ENCODE data around the gene VENTX.

VENTX gene, protein sequence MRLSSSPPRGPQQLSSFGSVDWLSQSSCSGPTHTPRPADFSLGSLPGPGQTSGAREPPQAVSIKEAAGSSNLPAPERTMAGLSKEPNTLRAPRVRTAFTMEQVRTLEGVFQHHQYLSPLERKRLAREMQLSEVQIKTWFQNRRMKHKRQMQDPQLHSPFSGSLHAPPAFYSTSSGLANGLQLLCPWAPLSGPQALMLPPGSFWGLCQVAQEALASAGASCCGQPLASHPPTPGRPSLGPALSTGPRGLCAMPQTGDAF

DNA sequence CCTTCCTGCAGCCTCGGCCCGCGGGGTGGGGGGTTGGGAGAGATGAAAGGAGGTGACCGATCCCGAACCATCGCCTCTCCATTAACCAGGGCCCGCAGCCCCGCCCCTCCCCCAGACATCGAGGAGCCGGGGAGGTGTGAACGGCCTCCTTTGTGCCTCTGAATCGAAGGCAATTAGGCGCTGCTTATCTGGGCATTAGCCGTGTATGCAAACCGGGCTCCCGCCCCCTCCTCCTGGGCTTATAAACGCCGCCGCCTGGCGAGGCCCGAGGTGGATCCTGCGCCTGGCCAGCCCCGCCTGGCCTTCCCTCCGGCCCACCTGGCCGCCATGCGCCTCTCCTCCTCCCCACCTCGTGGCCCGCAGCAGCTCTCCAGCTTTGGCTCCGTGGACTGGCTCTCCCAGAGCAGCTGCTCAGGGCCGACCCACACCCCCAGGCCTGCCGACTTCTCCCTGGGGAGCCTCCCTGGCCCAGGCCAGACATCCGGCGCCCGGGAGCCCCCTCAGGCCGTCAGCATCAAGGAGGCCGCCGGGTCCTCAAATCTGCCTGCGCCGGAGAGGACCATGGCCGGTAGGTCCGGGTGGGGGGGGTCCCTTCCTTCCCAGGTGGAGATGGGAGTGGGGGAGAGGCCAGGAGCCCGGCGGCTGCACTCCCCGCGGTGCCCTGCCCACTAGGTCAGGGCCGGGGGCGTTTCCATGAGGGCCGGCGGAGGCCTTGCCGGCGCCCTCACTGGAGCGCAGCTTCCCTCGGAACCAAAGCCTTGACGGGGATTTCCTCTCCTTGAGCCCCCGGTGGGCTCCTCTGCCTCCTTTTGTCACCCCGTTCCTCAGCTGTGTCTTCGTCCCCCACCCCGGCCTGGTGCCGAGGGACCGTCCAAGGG, at the start of gene VENTX:
Gene VENTX, plus strand, starts transcription at position 268 of the 878 bp plus-strand sequence. Its CDS starts 60 bp downstream, at position 328.
- no peak within 1 kb of the TSS for H3K27ac ChIP-seq (ENCODE audit: low read length)
- no peak within 1 kb of the TSS for H3K9ac ChIP-seq (ENCODE audit: low read length in 2 of 2)
- no peaks in the 10 kb centered on the region for H3K36me3 ChIP-seq (ENCODE audit: control insufficient read depth in 2 of 2, insufficient read depth in 2 of 2, low read length in 2 of 2)
- peaks cover 13% of the 10 kb centered on the region for H3K4me1 ChIP-seq (ENCODE audit: control insufficient read depth, insufficient read depth, low read length)
- H3K4me3 ChIP-seq (ENCODE audit: low read length in 2 of 2): no peak within 1 kb of the TSS
- peaks cover 36 to 49% of the 10 kb centered on the region in 2 donors for H3K27me3 ChIP-seq (ENCODE audit: control insufficient read depth in 1 of 2, insufficient read depth in 2 of 2, low read length in 2 of 2)
- no peaks in the 10 kb centered on the region for H3K9me3 ChIP-seq (ENCODE audit: control insufficient read depth in 2 of 2, low read length in 2 of 2)

DNA sequence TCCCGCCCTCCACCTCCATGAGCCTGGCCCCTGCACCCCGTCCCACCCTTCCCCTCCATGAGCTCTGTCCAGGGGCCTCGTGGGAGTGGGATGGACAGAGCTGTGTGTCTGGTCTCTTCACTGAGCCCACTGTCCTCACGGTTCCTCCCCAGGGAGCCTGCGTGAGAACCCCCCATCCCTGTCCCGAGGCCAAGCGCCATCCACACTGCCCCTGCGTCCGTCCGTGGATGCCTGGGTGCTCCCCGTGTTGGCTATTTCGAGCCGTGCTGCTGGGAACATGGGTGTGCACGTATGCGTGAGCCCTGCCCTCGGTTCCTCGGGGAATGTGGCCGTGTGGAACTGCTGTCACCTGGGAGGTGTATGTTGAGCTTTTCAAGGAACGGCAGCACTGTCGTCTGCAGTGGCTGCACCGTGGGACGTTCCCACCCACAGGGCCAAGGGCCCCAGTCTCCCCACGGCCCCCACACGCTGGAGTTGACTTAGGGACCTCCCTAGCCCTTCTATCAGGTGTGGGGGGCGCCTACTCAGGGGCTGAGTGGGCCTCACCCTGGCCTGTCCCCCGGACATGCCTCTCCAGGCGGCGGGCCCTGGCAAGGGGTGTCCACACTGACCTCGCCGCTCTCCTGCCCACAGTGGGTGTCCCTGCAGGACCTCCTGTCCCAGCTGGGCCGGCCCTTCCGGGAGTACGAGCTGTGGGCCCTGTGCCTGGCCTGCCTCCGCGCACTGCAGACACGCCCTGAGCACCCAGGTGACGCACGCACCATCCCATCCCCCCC, 49.6 kb upstream of the VENTX start:
- no peak overlapping the region for H3K4me3 ChIP-seq (ENCODE audit: low read length in 2 of 2)
- H3K9ac ChIP-seq (ENCODE audit: low read length in 2 of 2): no peak overlapping the region
- H3K4me1 ChIP-seq (ENCODE audit: control insufficient read depth, insufficient read depth, low read length): no peaks in the 10 kb centered on the region
- H3K27me3 ChIP-seq (ENCODE audit: control insufficient read depth in 1 of 2, insufficient read depth in 2 of 2, low read length in 2 of 2): no peaks in the 10 kb centered on the region
- H3K9me3 ChIP-seq (ENCODE audit: control insufficient read depth in 2 of 2, low read length in 2 of 2): peaks cover 0 to 2% of the 10 kb centered on the region in 2 donors
- no peaks in the 10 kb centered on the region for H3K36me3 ChIP-seq (ENCODE audit: control insufficient read depth in 2 of 2, insufficient read depth in 2 of 2, low read length in 2 of 2)
- H3K27ac ChIP-seq (ENCODE audit: low read length): no peak overlapping the region

DNA sequence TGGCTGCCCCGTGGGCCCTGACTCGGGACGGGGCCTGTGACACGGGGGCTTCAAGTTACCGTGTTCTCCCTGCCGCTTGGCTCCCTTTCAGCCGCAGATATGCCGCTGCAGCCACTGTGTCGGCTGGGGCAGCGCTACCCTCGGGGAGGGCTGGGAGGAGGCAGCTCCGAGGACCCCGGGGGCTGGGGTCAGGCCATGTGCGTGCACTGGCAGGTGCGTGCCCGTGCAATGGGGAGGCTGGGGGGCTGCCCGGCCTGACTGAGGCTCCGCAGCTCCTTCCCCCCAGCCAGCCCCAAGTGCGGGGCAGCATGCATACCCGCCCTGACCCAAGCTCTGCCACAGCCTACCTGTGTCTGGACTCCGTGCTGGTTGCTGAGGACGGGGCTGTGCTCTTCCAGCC, 48.4 kb upstream of the VENTX start:
- Histone ChIP-seq H3K4me1 (ENCODE audit: control insufficient read depth, insufficient read depth, low read length) (no peaks in the 10 kb centered on the region), H3K36me3 (ENCODE audit: control insufficient read depth in 2 of 2, insufficient read depth in 2 of 2, low read length in 2 of 2) (no peaks in the 10 kb centered on the region), H3K9me3 (ENCODE audit: control insufficient read depth in 2 of 2, low read length in 2 of 2) (peaks cover 2 to 8% of the 10 kb centered on the region in 2 donors), H3K9ac (ENCODE audit: low read length in 2 of 2) (no peak overlapping the region), H3K27ac (ENCODE audit: low read length) (no peak overlapping the region), H3K27me3 (ENCODE audit: control insufficient read depth in 1 of 2, insufficient read depth in 2 of 2, low read length in 2 of 2) (no peaks in the 10 kb centered on the region), H3K4me3 (ENCODE audit: low read length in 2 of 2) (no peak overlapping the region)

- Histone ChIP-seq H3K27me3 (ENCODE audit: control insufficient read depth in 1 of 2, insufficient read depth in 2 of 2, low read length in 2 of 2) (no peaks in the 10 kb centered on the region), H3K4me3 (ENCODE audit: low read length in 2 of 2) (no peak overlapping the region), H3K36me3 (ENCODE audit: control insufficient read depth in 2 of 2, insufficient read depth in 2 of 2, low read length in 2 of 2) (no peaks in the 10 kb centered on the region), H3K9ac (ENCODE audit: low read length in 2 of 2) (no peak overlapping the region), H3K9me3 (ENCODE audit: control insufficient read depth in 2 of 2, low read length in 2 of 2) (peaks cover 4 to 8% of the 10 kb centered on the region in 2 donors), H3K4me1 (ENCODE audit: control insufficient read depth, insufficient read depth, low read length) (no peaks in the 10 kb centered on the region), H3K27ac (ENCODE audit: low read length) (no peak overlapping the region)
Measured at GRCh38 chr10:133189726-133190125, 47.9 kb upstream of the VENTX start.

DNA sequence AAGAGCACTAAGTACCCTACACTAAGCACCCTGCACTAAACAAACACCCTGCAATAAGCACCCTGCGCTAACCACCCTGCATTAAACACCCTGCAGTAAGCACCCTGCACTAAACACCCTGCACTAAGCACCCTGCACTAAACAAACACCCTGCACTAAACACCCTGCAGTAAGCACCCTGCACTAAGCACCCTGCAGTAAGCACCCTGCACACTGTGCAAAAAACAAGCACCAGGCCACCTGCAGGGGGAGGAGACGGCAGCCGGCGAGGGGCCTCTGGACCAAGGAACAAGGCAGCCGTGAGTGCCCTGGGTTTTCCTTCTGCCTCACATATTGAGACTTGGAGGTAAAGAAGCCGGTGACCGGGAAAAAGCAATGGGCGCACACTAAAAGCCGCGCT, 47.4 kb upstream of the VENTX start:
- Histone ChIP-seq H3K9me3 (ENCODE audit: control insufficient read depth in 2 of 2, low read length in 2 of 2) (peaks cover 5 to 8% of the 10 kb centered on the region in 2 donors), H3K9ac (ENCODE audit: low read length in 2 of 2) (no peak overlapping the region), H3K27me3 (ENCODE audit: control insufficient read depth in 1 of 2, insufficient read depth in 2 of 2, low read length in 2 of 2) (no peaks in the 10 kb centered on the region)

DNA sequence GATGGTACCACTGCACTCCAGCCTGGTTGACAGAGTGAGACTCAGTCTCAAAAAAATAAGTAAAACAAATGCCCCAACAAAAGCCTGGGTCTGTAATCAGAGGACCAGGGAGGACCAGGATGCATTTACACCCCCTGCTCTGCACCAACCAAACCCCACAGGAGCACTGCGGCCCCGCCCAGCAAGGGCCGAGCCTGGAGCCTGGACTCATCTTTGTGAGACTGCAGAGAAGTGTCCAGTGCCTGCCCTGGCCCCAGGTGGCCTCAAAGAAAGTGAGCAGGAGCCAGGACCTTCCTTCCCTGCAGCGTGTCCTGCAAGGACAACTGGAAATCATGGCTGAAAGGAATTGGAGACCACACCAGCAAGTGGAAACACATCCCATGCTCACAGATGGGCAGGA, 46.0 kb upstream of the VENTX start:
- H3K9ac ChIP-seq (ENCODE audit: low read length in 2 of 2): no peak overlapping the region
- peaks cover 5 to 8% of the 10 kb centered on the region in 2 donors for H3K9me3 ChIP-seq (ENCODE audit: control insufficient read depth in 2 of 2, low read length in 2 of 2)
- H3K36me3 ChIP-seq (ENCODE audit: control insufficient read depth in 2 of 2, insufficient read depth in 2 of 2, low read length in 2 of 2): no peaks in the 10 kb centered on the region
- no peak overlapping the region for H3K4me3 ChIP-seq (ENCODE audit: low read length in 2 of 2)
- H3K27ac ChIP-seq (ENCODE audit: low read length): no peak overlapping the region
- H3K4me1 ChIP-seq (ENCODE audit: control insufficient read depth, insufficient read depth, low read length): no peaks in the 10 kb centered on the region
- H3K27me3 ChIP-seq (ENCODE audit: control insufficient read depth in 1 of 2, insufficient read depth in 2 of 2, low read length in 2 of 2): no peaks in the 10 kb centered on the region

More for the DNA sequence above, 47.4 kb upstream of the VENTX start:
- no peak overlapping the region for H3K27ac ChIP-seq (ENCODE audit: low read length)
- H3K36me3 ChIP-seq (ENCODE audit: control insufficient read depth in 2 of 2, insufficient read depth in 2 of 2, low read length in 2 of 2): no peaks in the 10 kb centered on the region
- no peaks in the 10 kb centered on the region for H3K4me1 ChIP-seq (ENCODE audit: control insufficient read depth, insufficient read depth, low read length)
- no peak overlapping the region for H3K4me3 ChIP-seq (ENCODE audit: low read length in 2 of 2)

GRCh38 chr10:133194151-133194550, 43.5 kb upstream of the VENTX start:
- H3K9me3 ChIP-seq (ENCODE audit: control insufficient read depth in 2 of 2, low read length in 2 of 2): peaks cover 5 to 8% of the 10 kb centered on the region in 2 donors
- H3K27me3 ChIP-seq (ENCODE audit: control insufficient read depth in 1 of 2, insufficient read depth in 2 of 2, low read length in 2 of 2): no peaks in the 10 kb centered on the region
- no peak overlapping the region for H3K4me3 ChIP-seq (ENCODE audit: low read length in 2 of 2)
- no peaks in the 10 kb centered on the region for H3K36me3 ChIP-seq (ENCODE audit: control insufficient read depth in 2 of 2, insufficient read depth in 2 of 2, low read length in 2 of 2)
- H3K9ac ChIP-seq (ENCODE audit: low read length in 2 of 2): no peak overlapping the region
- no peak overlapping the region for H3K27ac ChIP-seq (ENCODE audit: low read length)
- H3K4me1 ChIP-seq (ENCODE audit: control insufficient read depth, insufficient read depth, low read length): no peaks in the 10 kb centered on the region

- Histone ChIP-seq H3K27ac (ENCODE audit: low read length) (no peak overlapping the region), H3K36me3 (ENCODE audit: control insufficient read depth in 2 of 2, insufficient read depth in 2 of 2, low read length in 2 of 2) (no peaks in the 10 kb centered on the region), H3K4me3 (ENCODE audit: low read length in 2 of 2) (no peak overlapping the region), H3K27me3 (ENCODE audit: control insufficient read depth in 1 of 2, insufficient read depth in 2 of 2, low read length in 2 of 2) (no peaks in the 10 kb centered on the region), H3K9ac (ENCODE audit: low read length in 2 of 2) (no peak overlapping the region), H3K9me3 (ENCODE audit: control insufficient read depth in 2 of 2, low read length in 2 of 2) (peaks cover 5 to 8% of the 10 kb centered on the region in 2 donors), H3K4me1 (ENCODE audit: control insufficient read depth, insufficient read depth, low read length) (no peaks in the 10 kb centered on the region)
Measured at GRCh38 chr10:133195096-133195495, 42.6 kb upstream of the VENTX start.

DNA sequence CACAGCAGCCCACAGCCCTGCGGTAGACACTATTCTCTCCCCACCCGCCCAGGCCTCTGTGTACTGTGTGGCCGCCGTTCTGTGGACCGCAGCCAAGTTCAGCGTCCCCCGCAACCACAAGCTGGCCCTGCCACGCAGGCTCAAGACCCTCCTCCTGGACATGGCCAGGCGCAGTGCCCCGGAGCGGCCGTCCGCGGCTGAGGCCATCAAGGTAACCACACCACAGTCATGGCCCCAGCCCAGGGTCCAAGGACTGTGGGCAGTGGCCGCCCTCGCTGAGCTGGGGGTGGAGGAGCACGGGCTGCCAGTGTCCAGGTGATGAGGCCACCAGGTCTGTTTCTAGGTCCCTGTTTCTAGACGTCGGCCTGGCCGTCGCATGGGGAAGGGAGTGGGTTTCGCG, 42.0 kb upstream of the VENTX start:
- Histone ChIP-seq H3K36me3 (ENCODE audit: control insufficient read depth in 2 of 2, insufficient read depth in 2 of 2, low read length in 2 of 2) (no peaks in the 10 kb centered on the region), H3K27me3 (ENCODE audit: control insufficient read depth in 1 of 2, insufficient read depth in 2 of 2, low read length in 2 of 2) (no peaks in the 10 kb centered on the region)

DNA sequence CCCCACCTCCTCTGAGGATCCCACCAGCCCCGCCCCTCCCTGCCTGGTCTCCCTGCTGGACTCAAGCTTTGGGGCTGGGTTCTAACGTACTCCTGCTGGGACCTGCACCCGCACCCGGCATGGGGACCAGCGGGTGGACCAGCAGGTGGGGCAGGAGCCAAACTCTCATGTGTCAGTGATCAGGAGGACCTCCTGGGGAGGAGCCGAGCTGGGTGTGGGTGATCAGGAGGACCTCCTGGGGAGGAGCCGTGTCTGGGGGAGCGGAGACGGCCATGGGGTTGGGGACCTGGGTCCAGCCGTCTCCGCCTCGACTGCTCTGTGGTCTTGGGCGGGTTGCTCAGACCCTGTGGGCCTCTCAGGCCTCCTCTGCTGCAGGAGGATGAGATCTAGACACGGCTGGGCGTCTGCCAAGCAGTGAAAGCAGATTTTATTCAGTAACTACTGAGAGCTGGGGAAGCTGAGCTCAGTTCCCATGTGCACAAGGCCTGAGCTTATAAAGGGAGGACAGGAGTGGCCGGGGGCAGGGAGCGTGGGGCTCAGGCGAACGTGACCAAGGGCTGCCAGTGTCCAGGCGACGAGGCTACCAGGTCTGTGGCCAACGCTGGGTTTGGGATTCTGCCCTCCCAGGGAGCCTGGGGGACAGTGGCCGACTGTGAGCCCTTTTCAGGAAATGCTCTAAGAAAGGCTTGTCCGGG, 41.3 kb upstream of the VENTX start:
- H3K9ac ChIP-seq (ENCODE audit: low read length in 2 of 2): no peak overlapping the region

More for the DNA sequence above, 42.0 kb upstream of the VENTX start:
- peaks cover 5 to 8% of the 10 kb centered on the region in 2 donors for H3K9me3 ChIP-seq (ENCODE audit: control insufficient read depth in 2 of 2, low read length in 2 of 2)
- H3K9ac ChIP-seq (ENCODE audit: low read length in 2 of 2): no peak overlapping the region
- H3K4me1 ChIP-seq (ENCODE audit: control insufficient read depth, insufficient read depth, low read length): no peaks in the 10 kb centered on the region
- no peak overlapping the region for H3K4me3 ChIP-seq (ENCODE audit: low read length in 2 of 2)
- H3K27ac ChIP-seq (ENCODE audit: low read length): no peak overlapping the region

More for the DNA sequence above, 41.3 kb upstream of the VENTX start:
- H3K9me3 ChIP-seq (ENCODE audit: control insufficient read depth in 2 of 2, low read length in 2 of 2): peaks cover 5 to 8% of the 10 kb centered on the region in 2 donors
- H3K4me1 ChIP-seq (ENCODE audit: control insufficient read depth, insufficient read depth, low read length): no peaks in the 10 kb centered on the region
- H3K36me3 ChIP-seq (ENCODE audit: control insufficient read depth in 2 of 2, insufficient read depth in 2 of 2, low read length in 2 of 2): no peaks in the 10 kb centered on the region
- no peak overlapping the region for H3K27ac ChIP-seq (ENCODE audit: low read length)
- no peak overlapping the region for H3K4me3 ChIP-seq (ENCODE audit: low read length in 2 of 2)
- no peaks in the 10 kb centered on the region for H3K27me3 ChIP-seq (ENCODE audit: control insufficient read depth in 1 of 2, insufficient read depth in 2 of 2, low read length in 2 of 2)
